ENCODE results near the gene GNMT. TPM values are rescaled to one million over a fixed set of nuclear protein-coding genes. Genes with fewer than 3 reads are reported as not detected.
A peak's percentile ranks its signal among the peaks of the same experiment; 100 is the strongest.

Gene GNMT
- total and polyA plus RNA-seq, 9 of the 15 experiments (the other 6 are each of a cell fraction or from before 2014, with no cell fraction given) = 0.11 to 0.29 (median 0.15) TPM; not detected in 6

- TF ChIP-seq, protein P1, sequence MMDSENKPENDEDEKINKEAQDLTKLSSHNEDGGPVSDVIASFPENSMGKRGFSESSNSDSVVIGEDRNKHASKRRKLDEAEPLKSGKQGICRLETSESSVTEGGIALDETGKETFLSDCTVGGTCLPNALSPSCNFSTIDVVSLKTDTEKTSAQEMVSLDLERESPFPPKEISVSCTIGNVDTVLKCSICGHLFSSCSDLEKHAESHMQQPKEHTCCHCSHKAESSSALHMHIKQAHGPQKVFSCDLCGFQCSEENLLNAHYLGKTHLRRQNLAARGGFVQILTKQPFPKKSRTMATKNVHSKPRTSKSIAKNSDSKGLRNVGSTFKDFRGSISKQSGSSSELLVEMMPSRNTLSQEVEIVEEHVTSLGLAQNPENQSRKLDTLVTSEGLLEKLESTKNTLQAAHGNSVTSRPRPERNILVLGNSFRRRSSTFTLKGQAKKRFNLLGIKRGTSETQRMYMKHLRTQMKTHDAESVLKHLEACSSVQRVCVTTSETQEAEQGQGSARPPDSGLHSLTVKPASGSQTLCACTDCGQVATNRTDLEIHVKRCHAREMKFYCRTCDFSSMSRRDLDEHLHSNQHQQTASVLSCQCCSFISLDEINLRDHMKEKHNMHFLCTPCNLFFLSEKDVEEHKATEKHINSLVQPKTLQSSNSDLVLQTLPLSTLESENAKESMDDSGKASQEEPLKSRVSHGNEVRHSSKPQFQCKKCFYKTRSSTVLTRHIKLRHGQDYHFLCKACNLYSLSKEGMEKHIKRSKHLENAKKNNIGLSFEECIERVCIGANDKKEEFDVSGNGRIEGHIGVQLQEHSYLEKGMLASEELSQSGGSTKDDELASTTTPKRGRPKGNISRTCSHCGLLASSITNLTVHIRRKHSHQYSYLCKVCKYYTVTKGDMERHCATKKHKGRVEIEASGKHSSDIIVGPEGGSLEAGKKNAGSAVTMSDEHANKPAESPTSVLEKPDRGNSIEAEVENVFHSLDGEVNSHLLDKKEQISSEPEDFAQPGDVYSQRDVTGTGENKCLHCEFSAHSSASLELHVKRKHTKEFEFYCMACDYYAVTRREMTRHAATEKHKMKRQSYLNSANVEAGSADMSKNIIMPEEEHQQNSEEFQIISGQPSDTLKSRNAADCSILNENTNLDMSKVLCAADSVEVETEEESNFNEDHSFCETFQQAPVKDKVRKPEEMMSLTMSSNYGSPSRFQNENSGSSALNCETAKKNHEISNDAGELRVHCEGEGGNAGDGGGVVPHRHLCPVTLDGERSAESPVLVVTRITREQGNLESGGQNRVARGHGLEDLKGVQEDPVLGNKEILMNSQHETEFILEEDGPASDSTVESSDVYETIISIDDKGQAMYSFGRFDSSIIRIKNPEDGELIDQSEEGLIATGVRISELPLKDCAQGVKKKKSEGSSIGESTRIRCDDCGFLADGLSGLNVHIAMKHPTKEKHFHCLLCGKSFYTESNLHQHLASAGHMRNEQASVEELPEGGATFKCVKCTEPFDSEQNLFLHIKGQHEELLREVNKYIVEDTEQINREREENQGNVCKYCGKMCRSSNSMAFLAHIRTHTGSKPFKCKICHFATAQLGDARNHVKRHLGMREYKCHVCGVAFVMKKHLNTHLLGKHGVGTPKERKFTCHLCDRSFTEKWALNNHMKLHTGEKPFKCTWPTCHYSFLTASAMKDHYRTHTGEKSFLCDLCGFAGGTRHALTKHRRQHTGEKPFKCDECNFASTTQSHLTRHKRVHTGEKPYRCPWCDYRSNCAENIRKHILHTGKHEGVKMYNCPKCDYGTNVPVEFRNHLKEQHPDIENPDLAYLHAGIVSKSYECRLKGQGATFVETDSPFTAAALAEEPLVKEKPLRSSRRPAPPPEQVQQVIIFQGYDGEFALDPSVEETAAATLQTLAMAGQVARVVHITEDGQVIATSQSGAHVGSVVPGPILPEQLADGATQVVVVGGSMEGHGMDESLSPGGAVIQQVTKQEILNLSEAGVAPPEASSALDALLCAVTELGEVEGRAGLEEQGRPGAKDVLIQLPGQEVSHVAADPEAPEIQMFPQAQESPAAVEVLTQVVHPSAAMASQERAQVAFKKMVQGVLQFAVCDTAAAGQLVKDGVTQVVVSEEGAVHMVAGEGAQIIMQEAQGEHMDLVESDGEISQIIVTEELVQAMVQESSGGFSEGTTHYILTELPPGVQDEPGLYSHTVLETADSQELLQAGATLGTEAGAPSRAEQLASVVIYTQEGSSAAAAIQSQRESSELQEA (IDR thresholded peaks at IDR 0.05; ENCODE audit: low read depth) = no peak
- TF ChIP-seq ZNF146 (CRISPR knock-in tag; IDR thresholded peaks at IDR 0.05; ENCODE audit: unreplicated experiment) (no peak), ZNF197 (CRISPR knock-in tag; IDR thresholded peaks at IDR 0.05; ENCODE audit: low read depth) (no peak), GTF2E2 (tag; IDR thresholded peaks at IDR 0.05) (no peak), POLR2B (IDR thresholded peaks at IDR 0.05; ENCODE audit: low read depth, partially characterized antibody) (peak; percentile 87), HNRNPL (IDR thresholded peaks at IDR 0.05; ENCODE audit: low read depth, low read length) (no peak), STAT6 (CRISPR knock-in tag; IDR thresholded peaks at IDR 0.05) (peak; percentile 87; the same call in 1 of the 2 replicates), ATF3 (IDR thresholded peaks at IDR 0.05) (no peak), ATF3 (CRISPR knock-in tag; conservative IDR thresholded peaks at IDR 0.05) (peak; percentile 73; the same call in 1 of the 2 replicates), ZNF165 (CRISPR knock-in tag; IDR thresholded peaks at IDR 0.05; ENCODE audit: borderline replicate concordance) (no peak), SRF (CRISPR knock-in tag; IDR thresholded peaks at IDR 0.05) (peak in 1 of 2 experiments; percentile 70; a peak in 1 of 4 replicates), MAFF (IDR thresholded peaks at IDR 0.05; ENCODE audit: low read length) (no peak), ASH1L (IDR thresholded peaks at IDR 0.05; ENCODE audit: borderline replicate concordance, low read depth, partially characterized antibody) (peak; percentile 37)
Observed at GRCh38 chr6:42984001-42984923, 23.7 kb downstream of the GNMT start, which contains the start of gene PPP2R5D (continued).

Data from K562 (cell line).